HK-2 (cell line): ENCODE measurements around the gene BOK.

Source experiments
- DNase-seq: peaks from one replicate; pipeline ENCODE4 v3.0.0-alpha.2; 2018; ENCODE audit not compliant: unreplicated experiment

The BOK gene

GRCh38 chr2:241599615-241600014 lies 41.1 kb downstream of the BOK start:
- DNase-seq = no peak

- DNase-seq = no peak
These were observed 43.3 kb downstream of the BOK start for GRCh38 chr2:241601841-241602240.

GRCh38 chr2:241602720-241603119 lies 44.2 kb downstream of the BOK start:
- DNase-seq = no peak

GRCh38 chr2:241603686-241604085 lies 45.1 kb downstream of the BOK start:
- DNase-seq = peak; percentile 35

- DNase-seq = no peak
These were observed 47.6 kb downstream of the BOK start for GRCh38 chr2:241606186-241606585.

GRCh38 chr2:241607162-241607885 lies 48.8 kb downstream of the BOK start:
- no peak for DNase-seq

- no peak for DNase-seq
These were observed 50.3 kb downstream of the BOK start for GRCh38 chr2:241608881-241609280.

GRCh38 chr2:241609859-241610793 lies 51.6 kb downstream of the BOK start:
- peak; percentile 86 for DNase-seq

- no peak for DNase-seq
These were observed 52.5 kb downstream of the BOK start for GRCh38 chr2:241611062-241611461.

GRCh38 chr2:241612156-241613016 lies 53.8 kb downstream of the BOK start:
- no peak for DNase-seq

GRCh38 chr2:241613017-241613780 lies 54.7 kb downstream of the BOK start:
- DNase-seq = no peak

- DNase-seq = no peak
These were observed 56.5 kb downstream of the BOK start for GRCh38 chr2:241615041-241615440.

- no peak for DNase-seq
These were observed 57.0 kb downstream of the BOK start for GRCh38 chr2:241615522-241616052.

GRCh38 chr2:241616168-241617125 lies 57.9 kb downstream of the BOK start:
- no peak for DNase-seq

- peak; percentile 27 for DNase-seq
These were observed 59.0 kb downstream of the BOK start for GRCh38 chr2:241617431-241618154.

- DNase-seq = no peak
These were observed 59.8 kb downstream of the BOK start for GRCh38 chr2:241618296-241618805.

GRCh38 chr2:241618829-241619228 lies 60.3 kb downstream of the BOK start:
- no peak for DNase-seq

- DNase-seq = no peak
These were observed 61.3 kb downstream of the BOK start for GRCh38 chr2:241619597-241620418.
